HFF-Myc (cell line): ENCODE measurements around the gene EVI5.
A peak's percentile ranks its signal among the peaks of the same experiment; 100 is the strongest.

ENCODE experiments used
- DNase-seq: peaks from one replicate; pipeline ENCODE4 v3.0.0-alpha.2; 2011; ENCODE audit warnings: low read depth; ENCODE audit errors: extremely low read depth
- H3K4me3 ChIP-seq: replicated peaks from 2 replicates; pipeline ENCODE4 v1.5.1; 2011; ENCODE audit warnings: low read depth, mild to moderate bottlenecking, control low read depth, low read length
- TF ChIP-seq, protein P1 (sequence below): IDR thresholded peaks from 2 replicates; pipeline ENCODE4 v1.5.1; 2012; ENCODE audit warnings: mild to moderate bottlenecking, low read depth, low read length, control low read depth; ENCODE audit errors: missing control alignments

Gene EVI5

GRCh38 chr1:92762355-92762754 is 22.6 kb downstream of the EVI5 start:
- TF ChIP-seq, protein P1, sequence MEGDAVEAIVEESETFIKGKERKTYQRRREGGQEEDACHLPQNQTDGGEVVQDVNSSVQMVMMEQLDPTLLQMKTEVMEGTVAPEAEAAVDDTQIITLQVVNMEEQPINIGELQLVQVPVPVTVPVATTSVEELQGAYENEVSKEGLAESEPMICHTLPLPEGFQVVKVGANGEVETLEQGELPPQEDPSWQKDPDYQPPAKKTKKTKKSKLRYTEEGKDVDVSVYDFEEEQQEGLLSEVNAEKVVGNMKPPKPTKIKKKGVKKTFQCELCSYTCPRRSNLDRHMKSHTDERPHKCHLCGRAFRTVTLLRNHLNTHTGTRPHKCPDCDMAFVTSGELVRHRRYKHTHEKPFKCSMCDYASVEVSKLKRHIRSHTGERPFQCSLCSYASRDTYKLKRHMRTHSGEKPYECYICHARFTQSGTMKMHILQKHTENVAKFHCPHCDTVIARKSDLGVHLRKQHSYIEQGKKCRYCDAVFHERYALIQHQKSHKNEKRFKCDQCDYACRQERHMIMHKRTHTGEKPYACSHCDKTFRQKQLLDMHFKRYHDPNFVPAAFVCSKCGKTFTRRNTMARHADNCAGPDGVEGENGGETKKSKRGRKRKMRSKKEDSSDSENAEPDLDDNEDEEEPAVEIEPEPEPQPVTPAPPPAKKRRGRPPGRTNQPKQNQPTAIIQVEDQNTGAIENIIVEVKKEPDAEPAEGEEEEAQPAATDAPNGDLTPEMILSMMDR = no peak
- no peak overlapping the region for H3K4me3 ChIP-seq
- DNase-seq = no peak

- DNase-seq = no peak
- TF ChIP-seq, protein P1 = no peak
- no peak overlapping the region for H3K4me3 ChIP-seq
These were observed 25.5 kb downstream of the EVI5 start for GRCh38 chr1:92759361-92759760.

GRCh38 chr1:92756537-92756936 is 28.4 kb downstream of the EVI5 start:
- TF ChIP-seq, protein P1 = no peak
- H3K4me3 ChIP-seq = no peak overlapping the region
- DNase-seq = no peak

DNA sequence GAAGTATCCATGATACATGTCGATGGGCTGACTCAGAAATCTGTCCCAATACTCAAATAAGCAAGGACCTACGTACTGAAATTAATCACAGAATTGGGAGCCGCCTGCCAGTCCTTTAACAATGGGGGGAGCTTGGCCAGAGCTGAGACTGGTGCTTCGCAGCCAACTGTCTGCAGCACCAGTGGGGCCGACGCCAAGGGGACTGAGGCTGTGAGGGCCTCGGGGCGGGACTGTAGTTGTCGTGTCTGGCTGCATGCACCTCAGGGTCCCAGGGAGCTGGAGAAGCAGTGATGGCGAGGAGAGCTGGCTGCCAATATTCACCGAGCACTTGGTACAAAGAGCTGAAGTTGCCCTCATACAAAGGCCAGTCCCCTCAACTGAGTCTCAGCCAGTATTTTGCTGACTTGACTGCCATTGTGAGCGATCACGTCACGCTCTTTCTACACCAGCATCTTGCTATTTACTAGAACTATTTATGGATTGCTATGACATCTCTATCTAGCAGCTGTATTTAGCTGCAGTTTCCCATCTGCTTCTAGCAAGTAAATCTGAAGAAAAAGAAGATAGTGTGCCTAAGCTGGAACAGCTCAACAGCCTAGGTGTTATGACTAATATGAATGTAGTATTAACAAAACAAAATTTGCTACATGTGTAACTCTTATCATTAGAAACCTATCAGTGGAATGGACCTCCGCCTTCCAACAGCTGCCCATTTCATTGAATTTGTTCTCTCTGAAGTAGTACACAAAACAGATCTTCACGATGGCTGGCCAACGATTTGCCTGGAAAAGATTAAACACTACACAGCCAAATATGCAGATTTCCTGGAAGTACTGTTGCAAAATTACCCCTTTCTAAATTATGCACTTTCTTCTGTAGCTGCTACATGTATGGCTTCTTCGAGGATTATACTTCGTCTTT is 29.1 kb downstream of the EVI5 start:
- H3K4me3 ChIP-seq = no peak overlapping the region
- DNase-seq = no peak
- TF ChIP-seq, protein P1 = no peak

DNA sequence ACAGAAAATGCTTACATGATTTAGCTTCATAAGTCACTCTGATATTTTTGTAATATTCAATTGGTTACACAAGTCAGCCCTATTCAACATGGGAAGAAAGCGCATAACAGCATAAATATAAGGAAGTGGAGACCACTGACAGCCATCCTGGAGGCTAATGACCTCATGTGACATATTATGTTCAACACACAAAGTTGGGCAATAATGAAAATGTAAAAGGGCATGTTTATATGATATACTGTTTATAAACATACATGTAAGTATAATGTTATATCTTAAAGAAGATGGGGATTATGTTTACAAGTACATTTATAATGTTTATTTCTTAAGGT is 30.2 kb downstream of the EVI5 start:
- TF ChIP-seq, protein P1 = no peak
- H3K4me3 ChIP-seq = no peak overlapping the region
- DNase-seq = no peak

DNA sequence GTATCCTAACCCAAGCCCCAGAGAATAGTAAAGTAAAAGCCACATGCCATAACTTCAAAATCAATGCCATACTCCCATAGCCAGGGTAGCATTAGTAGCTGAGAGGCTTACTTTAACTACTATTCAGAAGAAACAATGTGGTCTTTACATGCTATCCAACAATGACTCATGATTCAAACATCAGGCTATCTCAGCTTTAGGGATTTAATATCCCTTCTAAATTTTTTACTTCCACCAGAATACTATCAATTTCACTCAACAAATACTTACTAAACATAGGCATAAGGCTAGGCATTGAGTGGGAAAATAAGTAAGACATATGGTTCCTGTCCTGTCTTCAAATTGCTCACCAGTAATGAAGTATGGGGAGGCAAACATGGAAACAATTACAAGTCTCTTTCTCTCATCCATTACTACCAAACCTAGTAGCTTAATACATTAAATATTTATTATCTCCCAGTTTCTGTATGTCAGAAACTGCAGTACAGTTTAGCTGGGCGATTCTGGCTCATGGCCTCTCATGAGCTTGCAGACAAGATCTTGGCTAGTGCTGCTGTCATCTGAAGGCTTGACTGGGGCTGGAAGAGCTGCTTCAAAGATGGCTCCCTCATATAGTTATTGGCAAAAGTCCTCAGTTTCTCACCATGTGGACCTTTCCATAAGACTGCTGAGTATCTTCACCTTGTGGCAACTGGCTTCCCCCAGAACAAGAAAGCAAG is 30.7 kb downstream of the EVI5 start:
- DNase-seq = peak; percentile 81
- TF ChIP-seq, protein P1 = no peak
- H3K4me3 ChIP-seq = no peak overlapping the region
